ENCODE measurements around the gene AKAP4.

Gene AKAP4, protein sequence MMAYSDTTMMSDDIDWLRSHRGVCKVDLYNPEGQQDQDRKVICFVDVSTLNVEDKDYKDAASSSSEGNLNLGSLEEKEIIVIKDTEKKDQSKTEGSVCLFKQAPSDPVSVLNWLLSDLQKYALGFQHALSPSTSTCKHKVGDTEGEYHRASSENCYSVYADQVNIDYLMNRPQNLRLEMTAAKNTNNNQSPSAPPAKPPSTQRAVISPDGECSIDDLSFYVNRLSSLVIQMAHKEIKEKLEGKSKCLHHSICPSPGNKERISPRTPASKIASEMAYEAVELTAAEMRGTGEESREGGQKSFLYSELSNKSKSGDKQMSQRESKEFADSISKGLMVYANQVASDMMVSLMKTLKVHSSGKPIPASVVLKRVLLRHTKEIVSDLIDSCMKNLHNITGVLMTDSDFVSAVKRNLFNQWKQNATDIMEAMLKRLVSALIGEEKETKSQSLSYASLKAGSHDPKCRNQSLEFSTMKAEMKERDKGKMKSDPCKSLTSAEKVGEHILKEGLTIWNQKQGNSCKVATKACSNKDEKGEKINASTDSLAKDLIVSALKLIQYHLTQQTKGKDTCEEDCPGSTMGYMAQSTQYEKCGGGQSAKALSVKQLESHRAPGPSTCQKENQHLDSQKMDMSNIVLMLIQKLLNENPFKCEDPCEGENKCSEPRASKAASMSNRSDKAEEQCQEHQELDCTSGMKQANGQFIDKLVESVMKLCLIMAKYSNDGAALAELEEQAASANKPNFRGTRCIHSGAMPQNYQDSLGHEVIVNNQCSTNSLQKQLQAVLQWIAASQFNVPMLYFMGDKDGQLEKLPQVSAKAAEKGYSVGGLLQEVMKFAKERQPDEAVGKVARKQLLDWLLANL

DNA sequence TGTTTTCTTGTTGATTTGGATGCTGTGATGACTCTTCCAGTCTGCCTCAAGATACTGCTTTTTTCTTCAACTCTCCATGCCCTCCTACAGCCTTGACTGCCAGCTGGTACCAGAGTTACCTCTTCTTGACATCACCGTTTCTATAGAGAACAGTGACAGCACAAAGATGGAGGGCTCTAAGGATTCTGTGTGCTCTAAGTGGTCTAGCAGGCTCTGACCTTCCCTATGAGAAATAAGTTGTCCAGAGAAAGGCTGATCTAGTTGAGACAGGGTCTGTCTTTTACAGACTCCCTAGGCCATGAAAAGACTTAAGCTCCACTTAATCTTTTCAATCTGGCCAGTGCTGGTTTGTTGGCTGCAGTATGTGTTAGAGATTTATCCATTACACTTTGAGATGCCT lies at the start of gene AKAP4:
Gene AKAP4 (minus strand): TSS at position 101 of the 400 bp plus-strand sequence. CDS start 118 bp downstream, outside the sequence.
- DNase-seq (ENCODE audit: low read depth in 2 of 2): no peak

GRCh38 chrX:50211510-50211909 lies 10.7 kb upstream of the AKAP4 start:
- no peak for DNase-seq (ENCODE audit: low read depth in 2 of 2)

DNA sequence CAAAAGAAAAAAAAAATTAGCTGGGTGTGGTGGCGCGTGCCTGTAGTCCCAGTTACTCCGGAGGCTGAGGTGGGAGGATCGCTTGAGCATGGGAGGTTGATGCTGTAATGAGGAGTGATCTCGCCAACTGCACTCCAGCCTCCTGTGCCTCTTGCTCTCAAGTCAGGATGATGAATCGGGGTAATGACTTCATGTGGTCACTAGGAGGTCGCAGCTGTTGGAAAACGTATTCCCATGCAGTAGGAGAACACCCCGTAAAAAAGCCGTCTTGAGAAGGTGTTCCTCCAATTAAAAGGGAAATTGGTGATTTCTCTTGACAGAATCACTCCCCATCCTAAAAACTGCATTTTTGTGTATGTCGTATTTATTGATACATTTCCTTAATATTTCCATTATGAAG lies 5.9 kb upstream of the AKAP4 start:
- no peak for DNase-seq (ENCODE audit: low read depth in 2 of 2)

DNA sequence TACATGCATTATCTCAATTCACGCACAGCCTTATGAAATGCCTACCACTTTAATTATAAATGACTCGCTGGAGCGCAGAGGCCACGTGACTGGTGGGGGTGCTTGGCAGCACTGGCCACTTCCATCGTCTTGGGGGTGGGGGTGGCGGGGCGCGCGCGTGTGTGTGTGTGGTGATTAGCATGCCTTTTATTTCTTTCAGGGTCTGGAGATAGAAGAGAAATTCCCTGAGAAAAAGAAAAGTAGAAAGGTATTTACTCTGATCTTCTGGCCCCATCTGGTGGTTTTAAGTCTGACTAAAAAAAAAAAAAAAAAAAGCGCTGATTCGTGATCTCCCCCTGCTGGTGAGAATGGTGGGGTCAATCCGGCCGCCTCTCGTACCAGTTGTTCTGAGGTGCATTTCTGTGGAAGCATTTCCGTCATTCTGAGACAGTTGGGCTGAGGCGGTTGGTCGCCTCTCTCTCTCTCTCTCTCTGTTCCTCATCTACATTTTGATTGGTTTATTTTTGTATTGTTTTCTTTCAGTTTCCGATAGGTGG lies 3.6 kb upstream of the AKAP4 start, which contains the start of gene CCNB3:
Gene CCNB3 (plus strand): TSS at position 402 of the 536 bp plus-strand sequence. CDS start 80,399 bp downstream, outside the sequence.
- DNase-seq (ENCODE audit: low read depth in 2 of 2): peak; percentile 52 to 65

DNA sequence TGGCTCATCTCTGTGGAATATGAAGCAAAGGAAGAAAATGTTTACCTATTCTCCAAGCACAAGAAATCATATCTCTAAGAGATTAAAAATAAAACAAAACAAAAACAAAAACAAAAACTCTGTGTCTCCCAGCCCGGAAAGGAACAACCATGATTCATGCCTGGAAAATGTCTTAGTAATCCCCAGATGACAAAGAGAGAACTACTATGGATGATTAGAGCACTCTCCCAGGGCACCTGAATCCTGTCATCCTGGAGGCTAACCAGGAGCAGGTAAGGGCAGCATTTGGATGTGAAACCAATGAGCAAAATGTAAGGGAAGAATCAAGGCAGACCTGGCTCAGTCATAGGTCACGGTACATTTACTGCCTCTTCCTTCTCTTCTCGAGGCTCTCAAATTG lies 1.7 kb upstream of the AKAP4 start:
- no peak for DNase-seq (ENCODE audit: low read depth in 2 of 2)

- DNase-seq (ENCODE audit: low read depth in 2 of 2): no peak
These were observed 2.5 kb downstream of the AKAP4 start for GRCh38 chrX:50198348-50198747.

GRCh38 chrX:50188859-50189600 lies 11.8 kb downstream of the AKAP4 start:
- no peak for DNase-seq (ENCODE audit: low read depth in 2 of 2)

DNA sequence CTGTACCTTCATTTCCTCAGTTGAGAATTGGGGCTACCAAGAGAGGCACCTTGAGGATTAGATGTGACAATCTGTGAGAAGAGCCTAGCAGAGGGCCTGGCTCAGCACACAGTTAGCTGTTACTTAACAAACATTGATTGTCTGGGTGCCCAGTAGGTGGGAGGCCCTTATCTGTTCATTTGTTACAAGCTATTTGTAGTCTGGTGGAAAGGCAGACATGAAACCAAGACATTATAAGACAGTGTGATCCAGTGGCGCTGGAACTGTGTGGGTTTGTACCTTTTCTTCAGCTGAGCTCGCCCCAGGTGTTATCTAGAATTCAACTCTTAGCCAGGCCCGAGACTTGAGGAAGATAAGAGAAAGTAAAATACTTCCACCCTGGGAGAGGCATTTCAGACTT lies 16.9 kb downstream of the AKAP4 start:
- DNase-seq (ENCODE audit: low read depth in 2 of 2): no peak

DNA sequence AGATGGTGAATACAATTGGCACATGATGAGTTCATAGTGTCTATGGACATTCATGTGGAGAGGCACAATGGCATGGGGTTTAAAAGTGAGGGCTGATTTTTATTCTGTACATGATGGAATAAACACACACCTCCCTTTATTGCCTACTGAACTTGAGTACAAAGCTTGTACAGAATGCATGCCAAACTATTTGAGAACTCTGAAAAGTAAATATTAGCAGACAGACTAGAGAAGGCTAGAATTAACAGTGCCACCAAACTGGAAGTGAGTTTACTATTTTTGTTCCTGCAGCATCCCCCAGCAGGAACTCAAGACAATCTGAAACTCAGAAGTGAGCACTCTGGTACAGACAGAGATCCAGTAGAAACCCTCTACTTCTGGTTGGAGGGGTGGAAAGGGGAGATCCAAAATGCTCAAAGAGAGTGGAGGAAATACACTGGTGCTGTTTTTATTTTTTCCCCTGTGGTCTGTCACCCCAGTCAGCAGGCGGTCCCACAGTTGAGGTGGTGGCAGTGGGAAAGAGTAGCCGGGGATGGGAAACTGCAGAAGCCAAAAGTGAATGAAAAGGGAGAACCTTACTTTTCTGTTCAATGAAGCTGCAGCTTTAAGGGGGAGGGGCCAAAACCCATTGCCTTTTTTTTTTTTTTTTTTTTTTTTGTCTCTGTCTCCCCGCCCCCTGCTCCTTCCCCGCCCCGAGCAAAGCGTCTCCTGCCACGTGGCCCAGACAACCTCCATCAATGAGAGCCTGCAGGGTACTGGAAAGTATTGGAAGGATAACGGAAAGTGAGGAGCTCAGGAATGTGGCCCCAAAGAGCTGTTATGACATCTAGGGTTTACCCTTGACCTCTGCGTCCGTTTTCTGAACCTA lies 20.5 kb downstream of the AKAP4 start:
- no peak for DNase-seq (ENCODE audit: low read depth in 2 of 2)

DNA sequence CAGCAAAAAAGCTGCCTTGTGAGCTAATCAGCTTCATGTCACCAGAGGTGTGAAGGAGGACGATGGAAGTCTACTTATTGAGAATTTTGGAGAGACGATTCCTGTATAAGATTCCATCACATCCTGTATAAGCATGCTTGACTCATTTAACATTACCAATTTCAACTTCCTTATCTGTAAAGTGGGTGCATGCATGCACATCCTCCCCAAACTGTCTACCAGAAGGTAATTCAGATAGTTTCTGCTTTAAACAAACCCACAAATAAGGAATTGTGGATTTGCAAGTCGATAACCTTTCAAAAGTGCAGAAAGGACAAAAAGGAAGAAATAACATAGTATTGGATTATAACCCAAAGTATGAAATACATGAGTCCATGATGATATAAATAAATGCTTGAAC lies 31.1 kb downstream of the AKAP4 start:
- no peak for DNase-seq (ENCODE audit: low read depth in 2 of 2)

DNA sequence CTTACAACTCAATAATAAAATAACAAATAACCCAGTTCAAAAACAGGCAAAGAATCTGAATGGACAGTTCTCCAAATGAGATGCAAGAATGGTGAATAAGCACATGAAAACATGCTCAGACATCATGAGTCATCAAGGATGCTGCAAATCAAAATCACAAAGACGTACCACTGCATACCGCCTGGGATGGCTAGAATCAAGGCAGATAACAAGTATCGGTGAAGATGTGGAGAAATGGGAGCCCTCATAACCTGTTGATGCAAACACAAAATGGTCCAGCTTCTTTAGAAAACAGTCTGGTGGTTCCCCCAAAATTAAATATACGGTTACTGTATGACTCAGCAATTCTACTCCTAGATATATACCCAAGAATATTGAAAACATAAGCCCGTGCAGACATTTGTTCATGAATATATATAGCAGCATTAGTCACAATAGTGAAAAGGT lies 32.5 kb downstream of the AKAP4 start:
- no peak for DNase-seq (ENCODE audit: low read depth in 2 of 2)

- DNase-seq (ENCODE audit: low read depth in 2 of 2): no peak
These were observed 33.4 kb downstream of the AKAP4 start for GRCh38 chrX:50167366-50167765.

DNA sequence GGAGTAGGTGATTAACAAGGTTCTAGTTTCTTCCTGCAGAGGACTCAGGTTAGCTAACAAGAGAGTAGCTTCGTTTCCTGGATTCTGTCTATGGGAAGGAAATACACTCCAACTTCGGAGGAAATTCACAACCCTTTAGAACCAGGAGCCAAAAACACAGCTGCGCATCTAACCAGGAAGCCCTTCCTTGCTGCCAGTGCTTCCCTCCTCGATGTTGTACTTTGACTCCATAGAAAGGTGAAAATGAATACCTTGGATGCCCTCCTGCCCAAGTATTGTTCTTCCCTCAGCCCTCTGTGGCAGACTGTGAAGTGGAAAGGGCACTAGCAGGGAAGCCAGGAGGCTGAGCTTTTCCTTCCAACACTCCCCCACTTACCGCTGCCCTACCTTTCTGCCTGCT lies 35.1 kb downstream of the AKAP4 start:
- no peak for DNase-seq (ENCODE audit: low read depth in 2 of 2)

DNA sequence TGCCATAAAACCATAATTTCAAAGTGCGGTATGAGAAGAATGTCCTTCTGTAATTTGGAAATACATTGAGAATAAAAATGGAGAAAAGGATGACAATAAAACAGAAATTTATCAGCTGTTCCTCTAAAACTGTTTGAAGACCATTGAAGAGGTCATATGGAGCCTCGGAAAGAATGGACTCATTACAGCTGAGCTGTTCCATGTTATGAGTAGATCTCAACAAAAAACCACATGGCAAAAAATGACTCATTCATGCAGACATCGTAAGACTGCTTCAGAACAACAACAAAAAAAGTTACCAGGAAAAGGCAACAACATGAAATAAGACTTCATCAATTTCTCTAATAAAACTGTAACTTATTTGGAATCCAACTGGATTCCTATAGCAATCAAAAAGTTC lies 39.7 kb downstream of the AKAP4 start:
- DNase-seq (ENCODE audit: low read depth in 2 of 2): no peak

DNA sequence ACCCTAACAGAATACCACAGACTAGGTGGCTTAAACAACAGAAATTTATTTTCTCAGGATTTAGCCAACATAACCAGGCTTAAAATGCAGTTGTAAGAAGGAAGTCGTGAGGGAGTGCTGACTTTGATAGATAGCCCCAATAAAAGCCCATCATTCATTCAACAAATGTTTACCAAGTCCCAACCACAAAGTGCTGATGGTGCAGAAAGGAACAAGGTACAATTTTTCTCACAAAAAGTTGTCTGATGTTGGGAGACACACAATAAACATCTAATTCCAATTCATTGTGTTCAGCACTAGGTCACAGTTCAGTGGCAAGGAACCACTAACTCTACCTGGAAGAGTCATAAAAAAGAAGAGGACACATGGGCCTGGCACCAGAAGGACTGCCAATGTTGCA lies 42.2 kb downstream of the AKAP4 start:
- no peak for DNase-seq (ENCODE audit: low read depth in 2 of 2)

DNA sequence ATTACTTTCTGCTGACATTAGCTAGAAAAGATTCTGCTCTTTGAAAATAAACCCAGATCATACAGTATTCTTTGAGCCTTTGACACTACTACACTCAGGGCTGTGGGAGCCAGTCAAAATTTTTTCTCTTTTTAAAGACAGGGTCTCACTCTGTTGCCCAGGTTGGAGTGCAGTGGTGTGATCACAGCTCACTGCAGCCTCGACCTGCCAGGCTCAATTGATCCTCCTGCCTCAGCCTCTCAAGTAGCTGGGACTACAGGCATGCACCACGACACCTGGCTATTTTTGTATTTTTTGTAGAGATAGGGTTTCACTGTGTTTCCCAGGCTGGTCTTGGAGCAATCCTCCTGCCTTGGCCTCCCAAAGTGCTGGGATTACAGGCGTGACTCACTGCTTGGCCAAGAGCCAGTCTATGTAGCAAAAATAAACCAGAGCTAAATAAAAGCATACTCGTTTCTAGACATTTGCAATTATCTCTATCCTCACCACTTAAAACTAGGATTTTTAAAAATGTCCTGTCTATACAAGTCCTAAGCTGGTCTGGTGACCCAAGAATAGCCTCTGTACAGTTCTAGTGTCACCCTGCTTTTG lies 43.2 kb downstream of the AKAP4 start:
- no peak for DNase-seq (ENCODE audit: low read depth in 2 of 2)

DNA sequence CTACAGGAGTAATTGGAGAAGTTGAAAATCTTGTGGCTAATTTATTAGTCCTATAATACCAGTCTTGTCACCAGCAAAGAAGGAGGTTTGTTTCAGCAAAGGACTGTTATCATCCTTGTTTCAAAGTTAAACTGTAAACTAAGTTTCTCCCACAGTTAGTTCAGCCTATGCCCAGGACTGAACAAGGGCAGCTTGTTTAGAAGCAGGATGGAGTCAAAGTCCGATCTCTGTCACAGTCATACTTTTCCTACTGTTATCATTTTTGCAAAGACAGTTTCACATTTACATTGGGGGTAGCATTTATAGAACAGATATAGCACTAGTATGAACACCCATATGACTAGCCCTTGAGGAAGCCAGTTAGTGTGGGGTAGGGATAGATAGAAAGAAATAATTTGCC lies 46.4 kb downstream of the AKAP4 start:
- no peak for DNase-seq (ENCODE audit: low read depth in 2 of 2)

DNA sequence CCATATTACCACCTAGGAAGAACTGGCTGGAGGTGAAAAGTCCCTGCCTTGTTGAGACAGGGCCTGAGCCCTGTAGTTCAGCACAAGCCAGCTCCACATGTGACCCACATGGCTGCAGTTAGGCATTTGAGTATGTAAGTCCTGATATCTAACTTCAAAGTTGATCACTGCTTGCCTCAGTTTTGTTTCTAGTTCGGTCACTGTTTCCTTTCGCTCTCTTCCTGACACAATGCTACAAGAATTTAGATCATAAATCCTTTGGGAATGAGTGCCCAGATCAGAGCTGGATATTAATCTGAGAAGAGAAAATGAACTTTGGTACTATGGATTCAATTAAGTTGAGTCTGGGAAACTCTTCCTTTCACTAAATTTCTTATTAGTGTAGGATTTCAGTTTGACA lies 48.4 kb downstream of the AKAP4 start:
- no peak for DNase-seq (ENCODE audit: low read depth in 2 of 2)

GRCh38 chrX:50147972-50148371 lies 52.8 kb downstream of the AKAP4 start:
- DNase-seq (ENCODE audit: low read depth in 2 of 2): no peak

Data from stimulated activated CD8-positive, alpha-beta memory T cell treated with anti-CD3 and anti-CD28 coated beads, Interleukin-7, amount 100 ng/mL, for 4 hours (primary cell).